ENCODE results near the gene IRGQ. TPM values are rescaled to one million over a fixed set of nuclear protein-coding genes. Genes with fewer than 3 reads are reported as not detected.
"Not testable (repeated sequence)": the region's sequence is repeated elsewhere in the genome, so short reads cannot be mapped to it uniquely, and the experiment has no call there.

IRGQ gene
- total RNA-seq, 6 experiments from 2014 or later, result 9.1 to 18.6 (median 11.0) TPM

- H3K4me1 ChIP-seq, result no peaks in the 10 kb centered on the region
- intact Hi-C loops (cut with DNase I), result no loop called here
- H3K4me3 ChIP-seq, result no peak overlapping the region
- H3K27me3 ChIP-seq, result no peaks in the 10 kb centered on the region
- ATAC-seq (no peak), DNase-seq (no peak)
- no peak overlapping the region for H3K27ac ChIP-seq
- WGBS (ENCODE audit: insufficient coverage, low coverage, low lambda C conversion rate, missing lambda C conversion rate), result 87% methylated on average over 6 of the region's 13 CpGs
- no peaks in the 10 kb centered on the region for H3K9me3 ChIP-seq
- H3K36me3 ChIP-seq, result no peaks in the 10 kb centered on the region
- no peak for TF ChIP-seq POLR2A (IDR thresholded peaks at IDR 0.05)
- TF ChIP-seq, protein P1, sequence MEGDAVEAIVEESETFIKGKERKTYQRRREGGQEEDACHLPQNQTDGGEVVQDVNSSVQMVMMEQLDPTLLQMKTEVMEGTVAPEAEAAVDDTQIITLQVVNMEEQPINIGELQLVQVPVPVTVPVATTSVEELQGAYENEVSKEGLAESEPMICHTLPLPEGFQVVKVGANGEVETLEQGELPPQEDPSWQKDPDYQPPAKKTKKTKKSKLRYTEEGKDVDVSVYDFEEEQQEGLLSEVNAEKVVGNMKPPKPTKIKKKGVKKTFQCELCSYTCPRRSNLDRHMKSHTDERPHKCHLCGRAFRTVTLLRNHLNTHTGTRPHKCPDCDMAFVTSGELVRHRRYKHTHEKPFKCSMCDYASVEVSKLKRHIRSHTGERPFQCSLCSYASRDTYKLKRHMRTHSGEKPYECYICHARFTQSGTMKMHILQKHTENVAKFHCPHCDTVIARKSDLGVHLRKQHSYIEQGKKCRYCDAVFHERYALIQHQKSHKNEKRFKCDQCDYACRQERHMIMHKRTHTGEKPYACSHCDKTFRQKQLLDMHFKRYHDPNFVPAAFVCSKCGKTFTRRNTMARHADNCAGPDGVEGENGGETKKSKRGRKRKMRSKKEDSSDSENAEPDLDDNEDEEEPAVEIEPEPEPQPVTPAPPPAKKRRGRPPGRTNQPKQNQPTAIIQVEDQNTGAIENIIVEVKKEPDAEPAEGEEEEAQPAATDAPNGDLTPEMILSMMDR (IDR thresholded peaks at IDR 0.05), result no peak
Observed at GRCh38 chr19:43638214-43638994, 42.5 kb upstream of the IRGQ start.

DNA sequence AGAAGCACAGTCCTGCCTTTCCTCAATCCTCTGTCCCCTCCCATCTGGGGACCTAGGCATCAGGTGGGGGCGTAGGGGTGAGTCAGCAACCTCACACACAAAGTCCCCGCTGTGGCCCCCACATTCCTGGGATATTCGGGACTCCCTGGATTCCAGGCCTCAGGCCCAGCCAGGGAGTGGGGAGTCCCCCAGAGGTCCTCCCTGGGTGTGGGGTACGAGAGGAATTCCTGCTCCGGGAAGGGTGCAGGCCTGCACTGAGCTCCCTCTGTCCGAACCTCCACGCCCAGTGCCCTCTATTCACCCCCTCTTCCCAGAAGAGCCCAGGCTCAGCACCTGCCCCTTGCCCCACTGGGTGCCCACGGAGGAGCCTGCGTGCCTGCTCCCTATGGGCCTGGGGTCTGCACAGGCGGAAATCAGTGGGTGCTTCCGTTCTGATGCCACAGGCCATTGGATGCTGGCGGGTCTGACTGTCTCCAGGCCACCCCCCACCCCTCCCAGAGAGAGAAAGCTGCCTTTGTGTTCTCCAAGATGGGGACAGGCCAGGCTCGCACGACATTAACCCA, 40.3 kb upstream of the IRGQ start:
- TF ChIP-seq, protein P1 (IDR thresholded peaks at IDR 0.05), result no peak
- TF ChIP-seq POLR2A (IDR thresholded peaks at IDR 0.05), result no peak
- Histone ChIP-seq H3K4me1 (no peaks in the 10 kb centered on the region), H3K4me3 (no peak overlapping the region), H3K9me3 (no peaks in the 10 kb centered on the region), H3K27me3 (no peaks in the 10 kb centered on the region), H3K36me3 (no peaks in the 10 kb centered on the region), H3K27ac (no peak overlapping the region)
- DNase-seq, result no peak
- 78% methylated on average over 3 of the region's 14 CpGs for WGBS (ENCODE audit: insufficient coverage, low coverage, low lambda C conversion rate, missing lambda C conversion rate)
- intact Hi-C loops (cut with DNase I), result no loop called here
- no peak for ATAC-seq

- H3K27ac ChIP-seq; H3K9me3 ChIP-seq; H3K4me3 ChIP-seq; DNase-seq; ATAC-seq; intact Hi-C loops (cut with DNase I); H3K27me3 ChIP-seq; H3K4me1 ChIP-seq; H3K36me3 ChIP-seq: not testable (repeated sequence)
- 33% methylated on average over 2 of the region's 2 CpGs for WGBS (ENCODE audit: insufficient coverage, low coverage, low lambda C conversion rate, missing lambda C conversion rate)
Observed at GRCh38 chr19:43635561-43635940, 39.6 kb upstream of the IRGQ start.

DNA sequence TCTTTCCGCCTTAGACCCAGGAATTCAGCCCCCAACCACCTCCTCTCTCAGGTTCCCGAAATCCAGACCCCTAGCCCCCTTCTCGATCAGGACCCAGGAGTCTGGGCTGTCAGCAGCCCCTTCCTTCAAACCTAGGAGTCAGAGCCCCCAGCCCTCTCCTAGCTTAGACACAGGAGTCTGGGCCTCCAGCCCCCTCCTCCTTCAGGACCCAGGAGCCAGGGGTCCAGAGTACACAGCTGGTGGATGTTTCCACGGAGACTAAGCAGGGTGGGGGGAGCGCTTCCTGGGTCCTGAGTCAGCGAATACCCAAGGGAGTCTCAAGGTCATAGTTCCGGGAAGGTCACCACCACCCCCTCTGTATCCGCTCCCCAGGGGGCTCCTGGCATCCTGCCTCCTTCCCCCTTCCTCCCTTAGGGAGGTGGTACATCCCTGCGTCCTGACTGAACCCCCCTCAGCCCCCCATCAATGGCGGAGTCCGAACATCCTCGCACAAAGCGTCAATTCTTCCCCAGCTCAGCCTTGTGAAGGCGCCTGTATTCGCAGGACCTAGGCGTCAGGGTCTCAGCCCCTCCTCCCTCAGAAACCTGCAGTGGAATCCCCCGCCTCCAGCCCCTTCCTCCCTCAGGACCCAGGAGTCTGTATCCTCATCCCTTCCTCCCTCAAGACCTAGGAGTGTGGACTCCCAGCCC, 39.1 kb upstream of the IRGQ start:
- H3K27ac ChIP-seq, result no peak overlapping the region
- no peaks in the 10 kb centered on the region for H3K27me3 ChIP-seq
- intact Hi-C loops (cut with DNase I), result no loop called here

More for the DNA sequence above, 39.1 kb upstream of the IRGQ start:
- H3K9me3 ChIP-seq, result no peaks in the 10 kb centered on the region
- no peak for DNase-seq
- no peaks in the 10 kb centered on the region for H3K36me3 ChIP-seq
- no peak overlapping the region for H3K4me3 ChIP-seq
- 20% methylated on average over 10 of the region's 17 CpGs for WGBS (ENCODE audit: insufficient coverage, low coverage, low lambda C conversion rate, missing lambda C conversion rate)
- H3K4me1 ChIP-seq, result no peaks in the 10 kb centered on the region
- no peak for TF ChIP-seq POLR2A (IDR thresholded peaks at IDR 0.05)
- TF ChIP-seq, protein P1 (IDR thresholded peaks at IDR 0.05), result no peak
- no peak for ATAC-seq
